Mesenteric fat pad (tissue), 1 donor: ENCODE results near the gene STING1. TPM values are rescaled to one million over a fixed set of nuclear protein-coding genes. Genes with fewer than 3 reads are reported as not detected.

Experiments
- DNase-seq: peaks from one replicate; pipeline ENCODE4 v3.0.0-alpha.2; 2020; ENCODE audit warnings: low spot score
- total RNA-seq: library from RNA; stranded (reverse); fragmentation: NEBNext Ultra II Directional; extraction: Animal tissue kit (Norgen Biotek cat#: 25700); gene quantifications from one replicate; pipeline ENCODE4 v1.2.1, GENCODE V29; 2021
- donor health status: DM: yes; HTN: yes; CAD: no.

Gene STING1
- total RNA-seq, 1 donor from 2014 or later: 52.5 TPM

- no peak for DNase-seq
Measured at GRCh38 chr5:139468421-139468931, 14.1 kb downstream of the STING1 start.

- DNase-seq: no peak
Measured at GRCh38 chr5:139462586-139463276, 19.8 kb downstream of the STING1 start, which contains the start of gene ECSCR. Gene ECSCR, minus strand, starts transcription at chr5:139462743. Its CDS starts 73 bp downstream, at chr5:139462670.

- no peak for DNase-seq
Measured at GRCh38 chr5:139461698-139462097, 20.9 kb downstream of the STING1 start.

GRCh38 chr5:139461176-139461575 lies 21.4 kb downstream of the STING1 start:
- no peak for DNase-seq

- DNase-seq: no peak
Measured at GRCh38 chr5:139460455-139460854, 22.1 kb downstream of the STING1 start.

- no peak for DNase-seq
Measured at GRCh38 chr5:139459451-139459934, 23.1 kb downstream of the STING1 start.

GRCh38 chr5:139458580-139459407 lies 23.8 kb downstream of the STING1 start:
- DNase-seq: no peak

GRCh38 chr5:139457653-139458306 lies 24.8 kb downstream of the STING1 start:
- DNase-seq: no peak

GRCh38 chr5:139457241-139457640 lies 25.3 kb downstream of the STING1 start:
- no peak for DNase-seq

- no peak for DNase-seq
Measured at GRCh38 chr5:139456776-139457175, 25.8 kb downstream of the STING1 start.

GRCh38 chr5:139454568-139455290 lies 27.8 kb downstream of the STING1 start:
- DNase-seq: no peak

GRCh38 chr5:139453683-139454567 lies 28.6 kb downstream of the STING1 start:
- DNase-seq: no peak

GRCh38 chr5:139451878-139452660 lies 30.5 kb downstream of the STING1 start:
- DNase-seq: no peak

GRCh38 chr5:139451176-139451575 lies 31.4 kb downstream of the STING1 start:
- DNase-seq: no peak

GRCh38 chr5:139446956-139447779 lies 35.4 kb downstream of the STING1 start:
- no peak for DNase-seq

GRCh38 chr5:139445325-139446170 lies 37.0 kb downstream of the STING1 start:
- no peak for DNase-seq

GRCh38 chr5:139443831-139444453 lies 38.6 kb downstream of the STING1 start:
- peak; percentile 39 for DNase-seq
